Adipose tissue (tissue), 3 donors: ENCODE data around the gene NAMPT. TPM values are rescaled to one million over a fixed set of nuclear protein-coding genes. Genes with fewer than 3 reads are reported as not detected.
"Not testable (repeated sequence)": the region's sequence is repeated elsewhere in the genome, so short reads cannot be mapped to it uniquely, and the experiment has no call there.

Source experiments
- H3K27ac ChIP-seq: one replicate; pipeline ENCODE4 v1.5.1; 2013; ENCODE audit warnings: low read depth, low read length
- WGBS, 3 donors: extraction: QIAGEN DNeasy Blood & Tissue Kit; methylation state at CpG; one replicate each; pipeline ENCODE4 v1.1.7; 2013; 5-methylcytosine and 5-hydroxymethylcytosine counted together
- polyA plus RNA-seq, 3 donors: library from polyadenylated mRNA; stranded (reverse); fragments of 200-250 nt; gene quantifications; one replicate each; pipeline ENCODE4 v1.2.3, GENCODE V29; 2013
- donor health status: healthy with polysubstance abuse.
- donor health status: Bipolar disorder and iron deficiency.
- donor health status: healthy.

The NAMPT gene
- polyA plus RNA-seq, 3 donors: 39.1 to 720 (median 328) TPM

- H3K27ac ChIP-seq: no peak overlapping the region
These were observed 24.6 kb upstream of the NAMPT start for GRCh38 chr7:106309362-106309761.

- 40 to 76% (median 71%) methylated on average over 3 of the region's 3 CpGs for WGBS, 3 donors
These were observed 21.5 kb upstream of the NAMPT start for GRCh38 chr7:106306256-106306655.

GRCh38 chr7:106305732-106306131, 20.9 kb upstream of the NAMPT start:
- no peak overlapping the region for H3K27ac ChIP-seq
- WGBS, 3 donors: 61 to 70% (median 69%) methylated on average over 3 of the region's 3 CpGs

More at GRCh38 chr7:106306256-106306655, 21.5 kb upstream of the NAMPT start:
- no peak overlapping the region for H3K27ac ChIP-seq

GRCh38 chr7:106304568-106304967, 19.8 kb upstream of the NAMPT start:
- 67 to 84% (median 76%) methylated on average over 2 of the region's 2 CpGs for WGBS, 3 donors
- no peak overlapping the region for H3K27ac ChIP-seq

GRCh38 chr7:106298631-106299030, 13.8 kb upstream of the NAMPT start:
- 75 to 100% (median 100%) methylated on average over 1 of the region's 4 CpGs for WGBS, 3 donors
- H3K27ac ChIP-seq: not testable (repeated sequence)

GRCh38 chr7:106298155-106298554, 13.4 kb upstream of the NAMPT start:
- not testable (repeated sequence) for H3K27ac ChIP-seq
- 76 to 77% (median 77%) methylated on average over 1 to 2 of the region's 4 CpGs for WGBS, 3 donors

- 53 to 67% (median 61%) methylated on average over 2 of the region's 2 CpGs for WGBS, 3 donors
- no peak overlapping the region for H3K27ac ChIP-seq
These were observed 9.6 kb upstream of the NAMPT start for GRCh38 chr7:106294334-106294733.

- H3K27ac ChIP-seq: no peak overlapping the region
These were observed 6.5 kb upstream of the NAMPT start for GRCh38 chr7:106291247-106291646.

GRCh38 chr7:106290319-106290718, 5.5 kb upstream of the NAMPT start:
- WGBS, 3 donors: 52 to 89% (median 84%) methylated on average over 5 of the region's 5 CpGs
- no peak overlapping the region for H3K27ac ChIP-seq

More at GRCh38 chr7:106291247-106291646, 6.5 kb upstream of the NAMPT start:
- WGBS, 3 donors: 22 to 73% (median 70%) methylated on average over 4 of the region's 4 CpGs

- 0 to 48% (median 44%) methylated on average over 1 of the region's 1 CpG for WGBS, 3 donors
- no peak overlapping the region for H3K27ac ChIP-seq
These were observed 5.1 kb upstream of the NAMPT start for GRCh38 chr7:106289848-106290247.

- 88 to 92% (median 91%) methylated on average over 7 of the region's 7 CpGs for WGBS, 3 donors
- no peak overlapping the region for H3K27ac ChIP-seq
These were observed 3.5 kb upstream of the NAMPT start for GRCh38 chr7:106288263-106288662.

GRCh38 chr7:106287786-106288185, 3.0 kb upstream of the NAMPT start:
- no peak overlapping the region for H3K27ac ChIP-seq
- WGBS, 3 donors: 68 to 83% (median 81%) methylated on average over 3 of the region's 3 CpGs

- peak overlapping the region; percentile 98 for H3K27ac ChIP-seq
- WGBS, 3 donors: 23 to 33% (median 30%) methylated on average over 14 of the region's 14 CpGs
These were observed 1.2 kb upstream of the NAMPT start for GRCh38 chr7:106285855-106286492.

GRCh38 chr7:106285051-106285854, 470 bp upstream of the NAMPT start:
- 0 to 1% (median 0%) methylated on average over 47 to 70 of the region's 70 CpGs for WGBS, 3 donors

GRCh38 chr7:106283831-106284713, 711 bp downstream of the NAMPT start:
- WGBS, 3 donors: 0 to 1% (median 1%) methylated on average over 50 to 71 of the region's 72 CpGs
- peak overlapping the region; percentile 99 for H3K27ac ChIP-seq

More at GRCh38 chr7:106285051-106285854, 470 bp upstream of the NAMPT start:
- H3K27ac ChIP-seq: peak overlapping the region; percentile 99

- H3K27ac ChIP-seq: no peak overlapping the region
These were observed 1.3 kb downstream of the NAMPT start for GRCh38 chr7:106283501-106283830.

GRCh38 chr7:106282852-106283251, 1.9 kb downstream of the NAMPT start:
- WGBS, 3 donors: 72 to 76% (median 72%) methylated on average over 3 of the region's 3 CpGs
- H3K27ac ChIP-seq: no peak overlapping the region

More at GRCh38 chr7:106283501-106283830, 1.3 kb downstream of the NAMPT start:
- 9 to 33% (median 32%) methylated on average over 5 of the region's 5 CpGs for WGBS, 3 donors

GRCh38 chr7:106282390-106282789, 2.4 kb downstream of the NAMPT start:
- 55 to 88% (median 63%) methylated on average over 6 of the region's 6 CpGs for WGBS, 3 donors
- H3K27ac ChIP-seq: no peak overlapping the region
